Upper lobe of left lung (tissue), 4 donors: ENCODE data around the gene STAT4.

Experiments
- EP300 ChIP-seq, 4 donors: sonication (generic); formaldehyde crosslinking; IDR thresholded peaks; one replicate each; pipeline ENCODE4 v1.5.1; 2017; ENCODE audit warnings: antibody characterized with exemption in 4 of 4, control low read depth in 2 of 4
- POLR2A ChIP-seq, 4 donors: fragments of 450-650 bp; IDR thresholded peaks; one replicate each; pipeline ENCODE4 v1.5.1; 2016 to 2017; ENCODE audit warnings: antibody characterized with exemption in 4 of 4, mild to moderate bottlenecking in 2 of 4
- POLR2AphosphoS5 ChIP-seq, 2 donors: sonication (generic); formaldehyde crosslinking; IDR thresholded peaks; one replicate each; pipeline ENCODE4 v1.5.1; 2017; ENCODE audit warnings: antibody characterized with exemption in 2 of 2
- TF ChIP-seq, protein P1 (sequence below), 6 experiments: fragments of 450-650 bp in 4 of 6; fragments of 200-600 bp in 2 of 6; sonication (generic) in 2 of 6; IDR thresholded peaks; one replicate each; pipeline ENCODE4 v1.5.1; 2016 to 2019; ENCODE audit warnings: antibody characterized with exemption in 6 of 6

DNA sequence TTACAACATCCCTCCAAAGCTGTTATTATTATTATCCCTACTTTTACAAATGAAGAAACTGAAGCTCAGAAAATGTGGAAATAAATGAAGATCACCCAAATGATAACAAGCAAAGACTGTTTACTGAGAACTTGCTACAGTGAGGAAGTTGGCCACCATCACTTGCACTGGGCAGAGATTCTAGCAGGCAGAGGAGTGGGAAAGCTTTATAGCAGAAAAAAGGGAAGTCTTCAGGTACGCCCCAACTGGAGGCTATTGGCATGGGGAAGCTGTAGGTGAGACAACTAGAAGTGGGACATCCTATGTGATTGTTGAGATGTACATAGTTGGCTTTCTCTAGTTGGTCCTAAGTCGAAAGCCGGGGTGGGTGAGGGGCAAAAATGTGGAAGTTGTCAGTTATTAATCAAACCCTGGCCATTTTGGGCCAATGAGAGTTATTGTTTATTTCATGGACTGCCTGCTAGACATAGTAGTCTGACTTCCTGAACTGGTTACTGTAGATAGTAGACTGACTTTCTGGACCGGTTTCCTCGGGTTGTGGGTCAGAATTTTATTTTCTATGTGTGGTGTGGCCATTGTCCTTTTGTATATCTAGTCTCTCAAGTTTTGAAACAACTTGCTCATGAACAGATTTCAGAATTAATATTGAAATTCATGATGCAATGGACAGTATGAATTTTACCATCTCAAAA is 40.2 kb upstream of the STAT4 start:
- TF ChIP-seq POLR2AphosphoS5 (IDR thresholded peaks at IDR 0.05) (no peak), POLR2A (IDR thresholded peaks at IDR 0.05) (no peak), EP300 (IDR thresholded peaks at IDR 0.05) (no peak)
- TF ChIP-seq, protein P1, sequence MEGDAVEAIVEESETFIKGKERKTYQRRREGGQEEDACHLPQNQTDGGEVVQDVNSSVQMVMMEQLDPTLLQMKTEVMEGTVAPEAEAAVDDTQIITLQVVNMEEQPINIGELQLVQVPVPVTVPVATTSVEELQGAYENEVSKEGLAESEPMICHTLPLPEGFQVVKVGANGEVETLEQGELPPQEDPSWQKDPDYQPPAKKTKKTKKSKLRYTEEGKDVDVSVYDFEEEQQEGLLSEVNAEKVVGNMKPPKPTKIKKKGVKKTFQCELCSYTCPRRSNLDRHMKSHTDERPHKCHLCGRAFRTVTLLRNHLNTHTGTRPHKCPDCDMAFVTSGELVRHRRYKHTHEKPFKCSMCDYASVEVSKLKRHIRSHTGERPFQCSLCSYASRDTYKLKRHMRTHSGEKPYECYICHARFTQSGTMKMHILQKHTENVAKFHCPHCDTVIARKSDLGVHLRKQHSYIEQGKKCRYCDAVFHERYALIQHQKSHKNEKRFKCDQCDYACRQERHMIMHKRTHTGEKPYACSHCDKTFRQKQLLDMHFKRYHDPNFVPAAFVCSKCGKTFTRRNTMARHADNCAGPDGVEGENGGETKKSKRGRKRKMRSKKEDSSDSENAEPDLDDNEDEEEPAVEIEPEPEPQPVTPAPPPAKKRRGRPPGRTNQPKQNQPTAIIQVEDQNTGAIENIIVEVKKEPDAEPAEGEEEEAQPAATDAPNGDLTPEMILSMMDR (IDR thresholded peaks at IDR 0.05): no peak
